SJSA1 (cell line): Measurements from ENCODE around the gene ZNHIT1. TPM values are rescaled to one million over a fixed set of nuclear protein-coding genes. Genes with fewer than 3 reads are reported as not detected.
"Not testable (repeated sequence)": the region's sequence is repeated elsewhere in the genome, so short reads cannot be mapped to it uniquely, and the experiment has no call there.

Experiments
- DNase-seq, 2 experiments: peaks; one replicate each; pipeline ENCODE4 v3.0.0-alpha.2; 2015 to 2020; ENCODE audit warnings: low spot score in 2 of 2, low read depth in 1 of 2
- H3K27ac ChIP-seq: fragments of 250-450 bp; sonication (Bioruptor Pico); 2 replicates; pipeline ENCODE4 v1.5.1; 2020; ENCODE audit warnings: mild to moderate bottlenecking, moderate library complexity
- H3K27me3 ChIP-seq: fragments of 250-450 bp; sonication (Bioruptor Pico); replicated peaks from 2 replicates; pipeline ENCODE4 v1.5.1; 2020; ENCODE audit warnings: mild to moderate bottlenecking, moderate library complexity
- H3K36me3 ChIP-seq: fragments of 250-450 bp; sonication (Bioruptor Pico); 2 replicates; pipeline ENCODE4 v1.5.1; 2020; ENCODE audit warnings: mild to moderate bottlenecking
- H3K4me1 ChIP-seq: fragments of 250-450 bp; sonication (Bioruptor Pico); replicated peaks from 2 replicates; pipeline ENCODE4 v1.6.1; 2021; ENCODE audit warnings: mild to moderate bottlenecking
- H3K4me3 ChIP-seq: fragments of 250-450 bp; sonication (Bioruptor Pico); 2 replicates; pipeline ENCODE4 v1.5.1; 2020; ENCODE audit warnings: mild to moderate bottlenecking
- H3K9me3 ChIP-seq: fragments of 250-450 bp; sonication (Bioruptor Pico); replicated peaks from 2 replicates; pipeline ENCODE4 v1.5.1; 2020; ENCODE audit warnings: mild to moderate bottlenecking
- total RNA-seq: library from RNA; depleted of rRNA; stranded (reverse); fragments of >200 nt; shearing (Covaris generic); gene quantifications from 2 replicates; pipeline ENCODE4 v1.2.3, GENCODE V29; 2014

ZNHIT1 gene
- total RNA-seq, 1 experiment from 2014 or later = 108 TPM

DNA sequence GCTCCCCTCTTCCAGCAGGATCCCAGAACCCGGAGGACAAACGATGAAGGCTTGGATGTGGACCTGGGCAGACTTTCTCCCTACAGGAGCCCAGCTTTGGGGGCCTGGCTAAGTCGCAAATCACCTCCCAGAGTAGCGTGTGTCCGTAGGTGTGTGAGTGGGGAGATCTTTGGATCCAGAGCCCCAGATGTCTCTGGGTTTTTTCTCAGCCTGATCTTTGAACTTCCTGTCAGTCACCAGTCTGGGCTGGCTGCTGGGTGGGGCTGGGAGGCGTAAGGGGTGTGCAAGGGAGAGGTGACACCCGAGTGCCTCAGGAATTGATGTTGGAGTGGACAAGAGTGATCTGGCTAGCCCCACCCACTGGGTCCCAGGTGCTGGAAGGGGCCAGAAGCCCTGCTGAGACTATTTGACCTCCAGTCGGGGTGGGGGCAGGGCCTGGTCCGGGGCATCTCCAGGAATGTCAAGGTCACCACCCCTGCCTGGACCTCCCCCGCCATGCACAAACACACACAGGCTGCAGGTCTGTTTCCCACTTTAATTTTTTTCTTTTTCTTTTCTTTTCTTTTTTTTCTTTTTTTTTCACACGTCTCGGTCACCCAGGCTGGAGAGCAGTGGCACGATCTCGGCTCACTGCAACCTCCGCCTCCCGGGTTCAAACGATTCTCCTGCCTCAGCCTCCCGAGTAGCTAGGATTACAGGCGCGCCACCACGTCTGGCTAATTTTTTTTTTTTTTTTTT is 16.9 kb upstream of the ZNHIT1 start, which contains the start of gene MOGAT3:
Gene MOGAT3 (minus strand): TSS at position 175 of the 738 bp plus-strand sequence. CDS start 182 bp downstream, outside the sequence.
- Histone ChIP-seq H3K27me3 (peaks cover 43% of the 10 kb centered on the region), H3K4me1 (0 out of 2 replicates have a peak, but pooled peaks cover 4% of the 10 kb centered on the region), H3K27ac (no peak within 1 kb of the TSS), H3K9me3 (0 out of 2 replicates have a peak, but pooled peaks cover 2% of the 10 kb centered on the region), H3K36me3 (peaks cover 3% of the 10 kb centered on the region; the same call in 1 of the 2 replicates), H3K4me3 (no peak within 1 kb of the TSS)
- DNase-seq = no peak

DNA sequence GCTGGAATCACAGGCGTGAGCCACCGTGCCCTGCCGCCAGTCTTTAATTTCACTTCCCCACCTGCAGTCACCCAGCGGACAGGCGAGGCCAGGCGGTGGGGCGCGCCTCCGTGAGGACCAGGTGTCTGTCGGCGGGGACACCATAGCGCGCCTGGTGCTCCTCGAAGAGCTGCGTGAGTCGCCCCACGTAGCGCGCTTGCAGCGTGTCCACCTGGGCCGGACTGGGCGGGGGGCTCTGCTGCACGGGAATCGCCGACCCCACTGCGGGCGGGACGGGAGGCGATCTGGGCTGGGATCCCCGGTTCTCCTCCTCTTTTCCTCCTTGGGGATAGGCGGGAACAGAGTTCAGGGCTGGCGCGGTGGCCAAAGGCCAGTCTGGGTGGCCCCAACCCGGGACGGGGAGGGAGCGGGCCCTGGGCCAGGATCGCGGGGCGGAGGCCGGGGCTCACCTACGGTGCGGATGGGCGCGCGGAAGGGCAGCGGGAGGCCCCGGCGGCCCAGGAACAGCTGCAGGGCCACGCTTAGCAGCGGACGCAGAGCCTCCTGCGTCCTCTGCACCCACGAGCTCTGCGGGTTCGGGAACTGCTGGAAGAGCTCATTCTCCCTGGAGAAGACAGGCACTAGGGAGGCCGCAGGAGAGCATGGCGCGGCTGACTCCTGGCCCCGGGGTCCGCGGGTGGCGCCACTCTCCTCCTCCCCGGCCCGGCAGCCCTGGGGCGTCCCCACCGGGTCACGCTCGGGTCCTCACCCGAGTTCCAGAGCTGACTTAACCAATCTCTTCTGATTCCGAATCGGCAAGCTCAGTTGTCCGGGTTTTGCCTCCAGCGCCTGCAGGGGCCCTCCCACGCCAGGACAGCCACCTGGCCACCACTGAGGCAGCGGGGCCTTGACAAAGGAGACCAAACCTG is 16.0 kb upstream of the ZNHIT1 start:
- Histone ChIP-seq H3K9me3 (0 out of 2 replicates have a peak, but pooled peaks cover 2% of the 10 kb centered on the region), H3K27me3 (peaks cover 43% of the 10 kb centered on the region), H3K36me3 (peaks cover 8% of the 10 kb centered on the region; the same call in 1 of the 2 replicates), H3K4me3 (no peak overlapping the region), H3K4me1 (0 out of 2 replicates have a peak, but pooled peaks cover 4% of the 10 kb centered on the region), H3K27ac (no peak overlapping the region)
- no peak for DNase-seq

- Histone ChIP-seq H3K27me3 (peaks cover 38% of the 10 kb centered on the region), H3K4me3 (no peak overlapping the region), H3K4me1 (0 out of 2 replicates have a peak, but pooled peaks cover 4% of the 10 kb centered on the region), H3K27ac (no peak overlapping the region), H3K36me3 (peaks cover 12% of the 10 kb centered on the region; the same call in 1 of the 2 replicates), H3K9me3 (0 out of 2 replicates have a peak, but pooled peaks cover 2% of the 10 kb centered on the region)
- DNase-seq = no peak
Measured at GRCh38 chr7:101202603-101202918, 15.4 kb upstream of the ZNHIT1 start.

- peaks cover 32% of the 10 kb centered on the region for H3K27me3 ChIP-seq
- H3K4me1 ChIP-seq, H3K9me3 ChIP-seq, DNase-seq, H3K4me3 ChIP-seq, H3K27ac ChIP-seq: not testable (repeated sequence)
- peaks cover 15% of the 10 kb centered on the region; the same call in 1 of the 2 replicates for H3K36me3 ChIP-seq
Measured at GRCh38 chr7:101203740-101204738, 13.9 kb upstream of the ZNHIT1 start.

- DNase-seq = no peak
- H3K4me1 ChIP-seq = 0 out of 2 replicates have a peak, but pooled peaks cover 4% of the 10 kb centered on the region
- no peak overlapping the region for H3K27ac ChIP-seq
- H3K36me3 ChIP-seq = peaks cover 29% of the 10 kb centered on the region
- H3K9me3 ChIP-seq = 0 out of 2 replicates have a peak, but pooled peaks cover 2% of the 10 kb centered on the region
- peaks cover 20% of the 10 kb centered on the region for H3K27me3 ChIP-seq
- no peak overlapping the region for H3K4me3 ChIP-seq
Measured at GRCh38 chr7:101205901-101206664, 11.9 kb upstream of the ZNHIT1 start.

GRCh38 chr7:101206665-101207042 is 11.3 kb upstream of the ZNHIT1 start:
- no peak overlapping the region for H3K27ac ChIP-seq
- H3K9me3 ChIP-seq = 0 out of 2 replicates have a peak, but pooled peaks cover 1% of the 10 kb centered on the region
- peaks cover 35% of the 10 kb centered on the region for H3K36me3 ChIP-seq
- DNase-seq = no peak
- 0 out of 2 replicates have a peak, but pooled peaks cover 3% of the 10 kb centered on the region for H3K4me1 ChIP-seq
- peaks cover 17% of the 10 kb centered on the region for H3K27me3 ChIP-seq
- no peak overlapping the region for H3K4me3 ChIP-seq

DNA sequence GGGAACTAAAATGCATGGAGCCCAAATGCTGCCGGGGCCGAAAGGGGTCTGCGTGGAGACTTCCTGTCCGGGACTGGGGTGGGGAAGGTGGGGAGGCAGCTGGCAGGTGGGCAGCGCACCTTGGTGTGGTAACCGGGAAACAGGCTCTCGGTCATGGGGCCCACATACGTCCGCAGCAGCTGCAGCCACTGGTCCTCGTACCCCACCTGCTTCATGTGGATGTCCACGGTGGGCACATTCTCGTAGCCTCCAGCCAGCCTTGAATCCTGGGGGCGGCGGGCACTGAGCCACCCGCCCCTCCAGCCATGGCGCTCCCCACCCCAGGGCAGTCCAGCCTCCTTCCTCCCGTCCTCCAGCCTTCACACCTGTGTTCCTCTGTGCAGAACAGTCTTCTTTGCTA is 10.5 kb upstream of the ZNHIT1 start:
- H3K4me1 ChIP-seq = no peaks in the 10 kb centered on the region
- peaks cover 42% of the 10 kb centered on the region for H3K36me3 ChIP-seq
- H3K27ac ChIP-seq = no peak overlapping the region
- H3K4me3 ChIP-seq = no peak overlapping the region
- H3K9me3 ChIP-seq = no peaks in the 10 kb centered on the region
- no peak for DNase-seq
- H3K27me3 ChIP-seq = peaks cover 9% of the 10 kb centered on the region

- Histone ChIP-seq H3K9me3 (no peaks in the 10 kb centered on the region), H3K4me3 (no peak overlapping the region), H3K36me3 (peaks cover 48% of the 10 kb centered on the region), H3K27ac (no peak overlapping the region), H3K4me1 (no peaks in the 10 kb centered on the region), H3K27me3 (no peaks in the 10 kb centered on the region)
- no peak for DNase-seq
Measured at GRCh38 chr7:101208794-101209193, 9.2 kb upstream of the ZNHIT1 start.

DNA sequence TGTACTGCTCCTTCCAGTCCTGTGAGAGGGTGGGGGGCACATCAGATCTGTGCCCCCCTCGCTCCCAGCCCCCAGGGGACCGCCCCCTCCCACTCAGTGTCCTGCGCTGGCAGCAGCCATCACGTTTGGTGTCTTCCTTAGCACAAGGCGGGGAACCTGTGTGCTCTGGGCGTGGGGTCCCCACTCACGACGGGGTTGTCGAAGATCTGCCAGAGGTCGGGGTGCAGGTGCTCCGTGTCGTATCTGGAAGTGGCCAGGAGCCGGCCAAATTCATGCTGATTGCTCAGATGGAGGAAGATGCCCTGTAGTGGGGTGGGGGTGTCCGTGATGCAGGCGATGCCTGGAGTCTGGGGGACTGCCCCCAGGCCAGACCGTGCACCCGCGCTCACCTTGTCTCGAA is 7.8 kb upstream of the ZNHIT1 start:
- no peak for DNase-seq
- Histone ChIP-seq H3K27me3 (no peaks in the 10 kb centered on the region), H3K4me1 (no peaks in the 10 kb centered on the region), H3K27ac (no peak overlapping the region), H3K36me3 (peaks cover 62% of the 10 kb centered on the region), H3K9me3 (no peaks in the 10 kb centered on the region), H3K4me3 (no peak overlapping the region)

- Histone ChIP-seq H3K4me1 (peaks cover 6% of the 10 kb centered on the region), H3K36me3 (peaks cover 64% of the 10 kb centered on the region), H3K27ac (no peak overlapping the region), H3K4me3 (no peak overlapping the region), H3K27me3 (no peaks in the 10 kb centered on the region), H3K9me3 (no peaks in the 10 kb centered on the region)
- DNase-seq = no peak
Measured at GRCh38 chr7:101211501-101211900, 6.5 kb upstream of the ZNHIT1 start.

DNA sequence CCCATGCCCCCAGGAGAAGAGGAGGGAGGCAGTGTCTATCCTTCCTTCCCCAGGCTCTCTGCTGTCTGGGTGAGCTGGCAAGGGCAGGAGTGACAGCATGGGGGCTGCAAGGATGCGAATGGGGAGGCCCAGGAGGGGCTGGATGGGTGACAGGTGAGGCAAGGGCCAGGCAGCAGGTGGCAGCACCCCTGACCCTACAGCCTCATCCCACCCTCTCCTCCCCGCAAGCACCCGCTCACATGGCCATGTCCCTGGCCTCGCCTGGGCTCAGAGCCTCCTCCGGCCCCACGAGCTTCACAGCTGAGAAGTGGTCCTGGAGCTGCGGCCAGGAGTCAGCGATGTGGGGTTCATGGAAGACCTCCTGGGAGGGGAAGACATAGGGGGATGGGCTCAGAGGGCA is 6.0 kb upstream of the ZNHIT1 start:
- Histone ChIP-seq H3K9me3 (no peaks in the 10 kb centered on the region), H3K27me3 (no peaks in the 10 kb centered on the region), H3K36me3 (peaks cover 62% of the 10 kb centered on the region), H3K4me1 (peaks cover 11% of the 10 kb centered on the region), H3K4me3 (no peak overlapping the region), H3K27ac (no peak overlapping the region)
- no peak for DNase-seq
